ENCODE data around the gene CALR3. TPM values are rescaled to one million over a fixed set of nuclear protein-coding genes. Genes with fewer than 3 reads are reported as not detected.

The CALR3 gene
- total and polyA plus RNA-seq, 2 of the 13 experiments (the other 11 are each of a cell fraction or from before 2014, with no cell fraction given) = not detected

GRCh38 chr19:16495982-16496612 lies at the start of gene CALR3, which contains the start of gene C19orf44 (continued):
- TF ChIP-seq E2F5 (CRISPR knock-in tag; conservative IDR thresholded peaks at IDR 0.05) = peak; percentile 46; the same call in 1 of the 2 replicates
- TF ChIP-seq HNF1A (IDR thresholded peaks at IDR 0.05; ENCODE audit: low read depth) = 0 out of 2 replicates have a peak, but pooled peaks have one; percentile 38
- TF ChIP-seq HNF1A (CRISPR knock-in tag; IDR thresholded peaks at IDR 0.05; ENCODE audit: borderline replicate concordance) = peak; percentile 72; the same call in 1 of the 2 replicates
- no peak for TF ChIP-seq PHF5A (CRISPR knock-in tag; IDR thresholded peaks at IDR 0.05; ENCODE audit: low read depth, unreplicated experiment)
- no peak for TF ChIP-seq ZBTB43 (CRISPR knock-in tag; conservative IDR thresholded peaks at IDR 0.05)
- no peak for TF ChIP-seq REPIN1 (CRISPR knock-in tag; IDR thresholded peaks at IDR 0.05; ENCODE audit: borderline replicate concordance, low read depth)
- TF ChIP-seq ZNF33A (CRISPR knock-in tag; IDR thresholded peaks at IDR 0.05; ENCODE audit: borderline replicate concordance) = no peak
- peak; percentile 72; the same call in 1 of the 2 replicates for TF ChIP-seq MIER3 (CRISPR knock-in tag; IDR thresholded peaks at IDR 0.05; ENCODE audit: borderline replicate concordance)
- no peak for TF ChIP-seq SOX13 (IDR thresholded peaks at IDR 0.05)
- peak in 1 of 2 experiments; percentile 26; a peak in 1 of 4 replicates for TF ChIP-seq SOX13 (CRISPR knock-in tag; conservative IDR thresholded peaks at IDR 0.05 in 1 of 2, IDR thresholded peaks at IDR 0.05 in 1 of 2)
- 0 out of 2 replicates have a peak, but pooled peaks have one; percentile 28 for TF ChIP-seq FOXP4 (CRISPR knock-in tag; IDR thresholded peaks at IDR 0.05)
- TF ChIP-seq KDM5B (CRISPR knock-in tag; IDR thresholded peaks at IDR 0.05; ENCODE audit: borderline replicate concordance) = peak; percentile 54; the same call in 1 of the 2 replicates
- no peak for TF ChIP-seq NR2F2 (IDR thresholded peaks at IDR 0.05; ENCODE audit: borderline replicate concordance, low read depth)
- no peak for TF ChIP-seq FOXO4 (CRISPR knock-in tag; conservative IDR thresholded peaks at IDR 0.05)
- no peak for TF ChIP-seq TERF1 (CRISPR knock-in tag; IDR thresholded peaks at IDR 0.05)
- TF ChIP-seq ZNF264 (CRISPR knock-in tag; IDR thresholded peaks at IDR 0.05) = no peak
- no peak for TF ChIP-seq CEBPB (IDR thresholded peaks at IDR 0.05; ENCODE audit: borderline replicate concordance, low read depth, low read length)
